ENCODE data around the gene AGK.

The AGK gene

DNA sequence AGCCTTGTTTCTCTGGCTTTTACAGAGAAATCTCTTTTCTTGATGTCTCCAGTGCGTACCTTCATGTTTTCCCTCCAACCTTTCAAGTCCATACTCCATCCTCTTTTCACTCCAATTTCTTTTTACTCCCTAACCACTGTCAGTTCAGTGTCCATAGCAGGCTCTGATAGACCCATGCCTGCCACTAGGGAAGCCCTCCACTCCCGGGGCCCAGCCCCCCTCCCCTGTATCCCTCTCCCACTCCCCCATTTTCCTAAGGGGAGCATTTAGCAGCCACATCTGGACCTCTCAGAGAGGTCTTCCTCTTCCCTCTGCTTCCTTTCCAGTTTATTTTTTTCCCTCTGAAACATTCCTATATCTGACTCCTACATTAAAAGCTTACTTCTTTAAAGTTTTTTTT, 117.6 kb downstream of the AGK start:
- TF ChIP-seq, protein P1, sequence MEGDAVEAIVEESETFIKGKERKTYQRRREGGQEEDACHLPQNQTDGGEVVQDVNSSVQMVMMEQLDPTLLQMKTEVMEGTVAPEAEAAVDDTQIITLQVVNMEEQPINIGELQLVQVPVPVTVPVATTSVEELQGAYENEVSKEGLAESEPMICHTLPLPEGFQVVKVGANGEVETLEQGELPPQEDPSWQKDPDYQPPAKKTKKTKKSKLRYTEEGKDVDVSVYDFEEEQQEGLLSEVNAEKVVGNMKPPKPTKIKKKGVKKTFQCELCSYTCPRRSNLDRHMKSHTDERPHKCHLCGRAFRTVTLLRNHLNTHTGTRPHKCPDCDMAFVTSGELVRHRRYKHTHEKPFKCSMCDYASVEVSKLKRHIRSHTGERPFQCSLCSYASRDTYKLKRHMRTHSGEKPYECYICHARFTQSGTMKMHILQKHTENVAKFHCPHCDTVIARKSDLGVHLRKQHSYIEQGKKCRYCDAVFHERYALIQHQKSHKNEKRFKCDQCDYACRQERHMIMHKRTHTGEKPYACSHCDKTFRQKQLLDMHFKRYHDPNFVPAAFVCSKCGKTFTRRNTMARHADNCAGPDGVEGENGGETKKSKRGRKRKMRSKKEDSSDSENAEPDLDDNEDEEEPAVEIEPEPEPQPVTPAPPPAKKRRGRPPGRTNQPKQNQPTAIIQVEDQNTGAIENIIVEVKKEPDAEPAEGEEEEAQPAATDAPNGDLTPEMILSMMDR (IDR thresholded peaks at IDR 0.05; ENCODE audit: low read depth, low read length) = no peak
- H3K4me3 ChIP-seq (ENCODE audit: low read depth, low read length) = no peak overlapping the region

DNA sequence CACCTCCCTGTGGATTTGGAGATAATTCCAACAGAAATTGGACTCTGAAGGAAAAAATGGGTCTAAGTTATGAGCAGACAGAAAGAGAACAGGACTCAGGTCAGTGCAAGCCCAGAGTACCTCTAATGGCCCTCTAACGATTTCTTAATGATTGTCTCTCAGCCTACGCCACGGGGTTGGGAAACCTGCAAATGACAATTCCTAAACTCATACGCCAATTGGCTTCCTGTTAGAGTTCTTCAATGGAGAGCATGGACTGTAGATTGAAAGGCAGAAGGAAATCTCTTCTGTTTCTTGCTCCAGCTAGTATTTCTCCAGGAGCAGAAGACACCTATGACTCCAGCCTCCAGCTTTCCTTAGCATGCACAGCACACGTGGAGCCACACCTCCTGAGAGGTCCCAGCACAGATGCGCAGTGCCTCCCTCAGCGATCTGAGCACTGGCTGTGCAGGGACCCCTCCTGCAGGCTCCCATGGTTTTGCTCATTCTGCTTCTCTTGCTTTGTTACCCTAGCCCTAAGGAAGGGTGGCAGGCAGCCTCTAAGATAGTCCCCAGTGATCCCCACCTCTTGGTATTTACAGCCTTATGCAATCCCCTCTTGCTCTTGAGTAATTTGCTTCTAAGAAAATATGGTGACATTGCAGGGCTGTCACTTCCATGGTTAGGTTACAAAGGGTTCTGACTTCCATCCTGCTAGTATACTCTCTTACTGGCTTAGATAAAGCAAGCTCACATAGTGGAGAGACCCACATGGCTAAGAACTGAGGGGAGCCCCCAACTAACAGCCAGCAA, 120.7 kb downstream of the AGK start:
- TF ChIP-seq, protein P1 (IDR thresholded peaks at IDR 0.05; ENCODE audit: low read depth, low read length) = no peak

DNA sequence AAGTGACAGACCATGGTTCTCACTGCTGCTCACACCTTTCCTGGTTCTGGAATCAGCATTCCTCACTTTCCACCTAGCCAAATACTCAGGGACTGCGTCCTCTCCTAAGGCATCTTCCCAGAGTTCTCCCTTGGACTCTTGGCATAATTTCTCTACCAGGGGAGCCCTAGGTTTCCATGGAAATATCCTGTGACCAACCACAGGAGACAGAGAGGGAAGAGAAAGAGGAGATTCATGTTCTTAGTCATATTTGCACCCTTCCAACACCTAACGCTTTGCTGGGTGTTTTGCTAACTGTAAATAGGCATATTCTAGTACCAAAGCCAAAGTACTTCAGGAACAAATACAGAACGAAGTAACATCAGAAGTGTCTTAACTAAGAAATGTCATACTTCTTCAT, 122.1 kb downstream of the AGK start:
- no peak overlapping the region for H3K4me3 ChIP-seq (ENCODE audit: low read depth, low read length)
- TF ChIP-seq, protein P1 (IDR thresholded peaks at IDR 0.05; ENCODE audit: low read depth, low read length) = no peak

More for the DNA sequence above, 120.7 kb downstream of the AGK start:
- H3K4me3 ChIP-seq (ENCODE audit: low read depth, low read length) = no peak overlapping the region

DNA sequence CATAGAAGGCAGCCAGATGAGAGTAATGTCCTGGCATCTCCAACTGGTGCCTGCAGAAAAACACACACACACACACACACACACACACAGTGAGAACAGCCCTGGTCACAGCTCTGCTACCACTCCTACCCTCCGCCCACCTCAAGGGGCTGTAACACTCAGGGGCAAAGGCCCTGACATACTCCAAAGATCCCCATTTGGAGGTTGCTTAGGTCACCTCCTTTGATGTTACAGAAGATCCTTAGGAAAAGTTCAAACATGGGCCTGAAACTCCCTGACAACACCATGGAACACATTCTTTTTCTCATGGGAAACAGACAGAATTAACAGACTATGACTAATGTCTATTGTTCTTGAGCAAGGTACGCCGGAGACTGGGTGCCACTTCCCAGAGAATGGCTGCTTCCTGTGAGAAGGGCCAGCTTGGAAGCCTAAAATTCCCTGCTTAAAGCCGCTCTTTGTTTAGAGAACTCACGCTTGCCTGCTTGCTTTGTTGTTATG, 123.0 kb downstream of the AGK start:
- TF ChIP-seq, protein P1 (IDR thresholded peaks at IDR 0.05; ENCODE audit: low read depth, low read length) = no peak
- H3K4me3 ChIP-seq (ENCODE audit: low read depth, low read length) = no peak overlapping the region

DNA sequence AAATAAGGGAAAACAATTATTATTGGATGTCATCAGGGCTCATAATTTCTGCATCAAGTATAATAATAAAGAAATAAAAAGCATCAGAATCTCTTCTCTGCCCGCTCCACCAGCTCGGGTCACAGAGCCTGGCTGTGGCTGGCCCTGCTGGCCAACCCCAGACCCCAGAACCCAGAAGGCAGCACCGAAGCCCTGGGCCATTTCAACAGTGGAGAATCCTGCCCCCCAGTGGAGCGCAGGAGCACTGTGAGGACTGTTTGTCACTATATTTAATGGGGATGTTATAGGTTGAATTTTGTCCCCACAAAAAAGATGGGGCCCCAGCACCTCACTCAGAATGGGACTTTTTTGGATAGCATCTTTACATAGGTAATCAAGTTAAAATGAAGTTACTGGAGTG, 123.5 kb downstream of the AGK start:
- TF ChIP-seq, protein P1 (IDR thresholded peaks at IDR 0.05; ENCODE audit: low read depth, low read length) = no peak
- no peak overlapping the region for H3K4me3 ChIP-seq (ENCODE audit: low read depth, low read length)

DNA sequence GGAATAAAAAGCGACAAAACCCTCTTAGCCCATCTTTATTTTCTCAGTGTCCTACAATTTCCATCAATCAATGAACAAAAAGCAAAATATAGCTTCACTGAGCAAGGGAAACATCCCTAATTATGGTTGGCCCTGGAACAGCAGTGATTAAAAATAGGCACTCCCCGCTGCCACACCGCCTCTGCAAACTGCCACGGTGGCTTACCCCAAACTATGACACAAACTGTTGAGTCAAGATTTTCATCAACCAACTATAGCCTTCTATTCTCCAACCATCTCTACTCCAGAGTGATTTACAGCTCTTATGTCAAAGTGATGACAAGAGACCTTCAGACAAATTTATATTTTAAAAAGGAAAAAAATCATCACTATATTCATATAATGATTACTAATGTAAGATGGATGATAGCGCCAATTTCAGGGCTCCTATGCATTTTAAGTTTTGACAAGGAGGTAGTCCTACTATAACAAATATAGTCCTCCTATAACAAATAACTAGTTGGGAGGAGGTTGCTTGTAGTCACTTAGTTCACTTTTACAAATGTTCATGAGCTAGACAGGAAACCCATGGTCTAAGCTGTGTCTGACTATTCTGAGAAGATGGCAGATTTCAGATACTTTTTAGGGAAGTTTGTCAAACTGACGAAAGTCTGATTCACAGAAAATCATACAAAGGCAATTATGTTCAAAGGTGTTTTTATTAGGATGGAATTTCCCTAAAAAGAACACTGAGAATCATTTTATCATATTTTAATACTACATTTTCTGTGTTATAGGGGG, 124.4 kb downstream of the AGK start:
- TF ChIP-seq, protein P1 (IDR thresholded peaks at IDR 0.05; ENCODE audit: low read depth, low read length) = no peak
- H3K4me3 ChIP-seq (ENCODE audit: low read depth, low read length) = no peak overlapping the region

DNA sequence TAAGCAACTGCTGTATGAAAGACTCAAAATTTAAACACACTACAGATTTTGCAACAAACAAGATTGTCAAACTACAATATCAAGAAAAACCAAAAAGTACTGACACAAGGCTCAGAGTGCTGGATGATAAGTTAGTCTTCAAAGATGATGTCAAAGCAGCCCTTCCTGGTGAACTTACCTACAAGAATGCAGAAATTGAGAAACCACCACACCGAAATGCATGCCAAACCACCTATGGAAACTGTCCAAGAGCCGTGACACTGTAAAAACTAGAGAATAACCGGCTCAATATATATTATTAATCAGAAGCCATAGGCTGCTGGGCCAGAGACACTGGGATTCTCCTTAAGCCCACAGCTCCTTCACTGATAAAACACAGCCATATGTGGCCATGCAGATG, 125.4 kb downstream of the AGK start:
- no peak overlapping the region for H3K4me3 ChIP-seq (ENCODE audit: low read depth, low read length)
- TF ChIP-seq, protein P1 (IDR thresholded peaks at IDR 0.05; ENCODE audit: low read depth, low read length) = no peak
